Measurements from ENCODE around the gene BCL7B. TPM values are rescaled to one million over a fixed set of nuclear protein-coding genes. Genes with fewer than 3 reads are reported as not detected.

The BCL7B gene
- total and polyA plus RNA-seq, 10 of the 15 experiments (the other 5 are each of a cell fraction or from before 2014, with no cell fraction given) = 10.9 to 61.8 (median 50.2) TPM

GRCh38 chr7:73515178-73515577, 42.3 kb downstream of the BCL7B start:
- Histone ChIP-seq H3K27me3 (replicated peaks in 1 of 2; ENCODE audit: control insufficient read depth in 2 of 2, insufficient read depth in 2 of 2, low read length in 1 of 2) (no peaks in the 10 kb centered on the region), H3K4me1 (ENCODE audit: control insufficient read depth, insufficient read depth, low read length) (peaks cover 5% of the 10 kb centered on the region), H3K36me3 (ENCODE audit: control insufficient read depth in 2 of 2, insufficient read depth in 2 of 2, low read length in 1 of 2) (peaks cover 7 to 34% of the 10 kb centered on the region in 2 experiments; a peak in 3 of 4 replicates), H3K4me3 (no peak overlapping the region), H4K20me1 (ENCODE audit: control insufficient read depth, insufficient read depth) (no peaks in the 10 kb centered on the region; the same call in 1 of the 2 replicates), H3K4me2 (ENCODE audit: control insufficient read depth, insufficient read depth) (no peak overlapping the region), H2AFZ (ENCODE audit: control insufficient read depth, low read depth, low read length) (no peak overlapping the region), H3K79me2 (ENCODE audit: control insufficient read depth, insufficient read depth, low read length) (peaks cover 82% of the 10 kb centered on the region), H3K9me3 (replicated peaks; ENCODE audit: control insufficient read depth, insufficient read depth, low read length) (no peaks in the 10 kb centered on the region; the same call in 2 of the 3 replicates), H3K9ac (ENCODE audit: control insufficient read depth, insufficient read depth, low read length) (no peak overlapping the region), H3K27ac (ENCODE audit: control insufficient read depth, insufficient read depth) (no peak overlapping the region)
- ChIA-PET RAD21 (ENCODE audit: unreplicated experiment) (no interaction called here), POLR2A (interaction anchor here (0.5 to 1.1 kb wide), 2 partner anchors 63 to 609 kb away, joined by 3 read pairs; partner anchors contain the start of gene TBL2), SMC1A (ENCODE audit: uncharacterized antibody, unreplicated experiment) (no interaction called here), CTCF (no interaction called here)
- TF ChIP-seq E4F1 (IDR thresholded peaks at IDR 0.05; ENCODE audit: borderline replicate concordance, partially characterized antibody) = no peak
- peak; percentile 55; the same call in 1 of the 2 replicates for TF ChIP-seq NFYB (IDR thresholded peaks at IDR 0.05; ENCODE audit: insufficient read depth, low read depth, low read length)
- intact Hi-C loops (cut with micrococcal nuclease; ENCODE audit: unreplicated experiment) (no loop called here), in situ Hi-C loops (cut with MboI) (no loop called here)
- ATAC-seq = peak; percentile 43
- 78% methylated on average over 3 of the region's 3 CpGs for WGBS (ENCODE audit: insufficient coverage, insufficient replicate concordance, low lambda C conversion rate, missing lambda C conversion rate)
- no TSS peak for BruUV-seq (replicated peaks)
- DNase-seq (ENCODE audit: low read depth, low spot score) = no peak
- FAIRE-seq = no peak
